Measurements from ENCODE around the gene EDN3. TPM values are rescaled to one million over a fixed set of nuclear protein-coding genes. Genes with fewer than 3 reads are reported as not detected.
"Not testable (repeated sequence)": the region's sequence is repeated elsewhere in the genome, so short reads cannot be mapped to it uniquely, and the experiment has no call there.

EDN3 gene
- total and polyA plus RNA-seq, 4 donors, result 0.12 to 3.6 (median 0.31) TPM

DNA sequence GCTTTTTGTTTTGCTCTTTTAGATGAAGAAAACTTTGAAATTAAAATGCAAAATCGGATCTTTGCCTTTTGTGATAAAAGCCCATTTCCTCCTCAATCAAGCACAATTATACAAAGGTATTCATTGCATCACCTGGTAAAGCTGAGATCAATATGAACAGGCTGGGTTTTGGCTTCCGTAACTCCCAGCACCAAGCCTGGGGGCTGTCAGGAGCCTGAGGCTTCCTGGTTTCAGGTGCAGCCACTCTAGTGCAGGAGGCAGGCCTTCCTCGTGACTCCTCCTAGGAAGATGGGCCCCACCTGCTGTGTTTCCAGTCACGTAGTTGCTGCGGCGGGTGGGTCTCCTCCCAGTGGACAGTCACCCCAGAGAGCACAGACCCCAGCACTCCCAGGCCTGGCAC is 54.0 kb downstream of the EDN3 start:
- 91 to 93% methylated on average over 6 of the region's 6 CpGs for WGBS, 2 donors
- no peak for TF ChIP-seq CTCF (IDR thresholded peaks at IDR 0.05; ENCODE audit: control extremely low read depth, extremely low read depth)

GRCh38 chr20:59355242-59355641 is 54.8 kb downstream of the EDN3 start:
- Histone ChIP-seq H3K4me1 (ENCODE audit: control insufficient read depth in 5 of 5, insufficient read depth in 5 of 5, low read length in 5 of 5) (peaks cover 0 to 7% (median 0%) of the 10 kb centered on the region in 5 donors), H3K4me3 (no peak overlapping the region), H3K27ac (ENCODE audit: low read depth in 1 of 2, low read length in 1 of 2) (no peak overlapping the region), H3K27me3 (ENCODE audit: control insufficient read depth in 3 of 3, insufficient read depth in 3 of 3, low read length in 2 of 3) (no peaks in the 10 kb centered on the region), H3K9me3 (ENCODE audit: control insufficient read depth in 4 of 4, insufficient read depth in 3 of 4, low read length in 3 of 4) (peaks cover 0 to 4% (median 0%) of the 10 kb centered on the region in 4 donors), H3K36me3 (ENCODE audit: control insufficient read depth in 4 of 4, insufficient read depth in 4 of 4, low read length in 4 of 4) (no peaks in the 10 kb centered on the region), H3K9ac (ENCODE audit: insufficient read depth in 1 of 2, low read length in 2 of 2) (no peak overlapping the region)
- 52 to 70% methylated on average over 2 of the region's 2 CpGs for WGBS, 2 donors
- DNase-seq (no peak), ATAC-seq (ENCODE audit: insufficient read depth, low FRiP score) (no peak)
- TF ChIP-seq CTCF (IDR thresholded peaks at IDR 0.05; ENCODE audit: control extremely low read depth, extremely low read depth), result no peak

More for the DNA sequence above, 54.0 kb downstream of the EDN3 start:
- Histone ChIP-seq H3K9ac (ENCODE audit: insufficient read depth in 1 of 2, low read length in 2 of 2) (no peak overlapping the region), H3K27ac (ENCODE audit: low read depth in 1 of 2, low read length in 1 of 2) (no peak overlapping the region), H3K4me3 (no peak overlapping the region), H3K9me3 (ENCODE audit: control insufficient read depth in 4 of 4, insufficient read depth in 3 of 4, low read length in 3 of 4) (peaks cover 0 to 2% (median 0%) of the 10 kb centered on the region in 4 donors), H3K27me3 (ENCODE audit: control insufficient read depth in 3 of 3, insufficient read depth in 3 of 3, low read length in 2 of 3) (no peaks in the 10 kb centered on the region), H3K36me3 (ENCODE audit: control insufficient read depth in 4 of 4, insufficient read depth in 4 of 4, low read length in 4 of 4) (no peaks in the 10 kb centered on the region), H3K4me1 (ENCODE audit: control insufficient read depth in 5 of 5, insufficient read depth in 5 of 5, low read length in 5 of 5) (peaks cover 0 to 7% (median 0%) of the 10 kb centered on the region in 5 donors)
- DNase-seq, result no peak
- ATAC-seq (ENCODE audit: insufficient read depth, low FRiP score), result no peak

- no peak overlapping the region for H3K9ac ChIP-seq (ENCODE audit: insufficient read depth in 1 of 2, low read length in 2 of 2)
- peaks cover 0 to 7% (median 0%) of the 10 kb centered on the region in 5 donors for H3K4me1 ChIP-seq (ENCODE audit: control insufficient read depth in 5 of 5, insufficient read depth in 5 of 5, low read length in 5 of 5)
- H3K27me3 ChIP-seq (ENCODE audit: control insufficient read depth in 3 of 3, insufficient read depth in 3 of 3, low read length in 2 of 3), result no peaks in the 10 kb centered on the region
- ATAC-seq (ENCODE audit: insufficient read depth, low FRiP score) (no peak), DNase-seq (no peak)
- no peaks in the 10 kb centered on the region for H3K36me3 ChIP-seq (ENCODE audit: control insufficient read depth in 4 of 4, insufficient read depth in 4 of 4, low read length in 4 of 4)
- whole genome bisulfite sequencing, 2 donors, result 51 to 57% methylated on average over 4 of the region's 4 CpGs
- H3K27ac ChIP-seq (ENCODE audit: low read depth in 1 of 2, low read length in 1 of 2), result no peak overlapping the region
- H3K9me3 ChIP-seq (ENCODE audit: control insufficient read depth in 4 of 4, insufficient read depth in 3 of 4, low read length in 3 of 4), result peaks cover 0 to 4% (median 0%) of the 10 kb centered on the region in 4 donors
- TF ChIP-seq CTCF (IDR thresholded peaks at IDR 0.05; ENCODE audit: control extremely low read depth, extremely low read depth), result no peak
- no peak overlapping the region for H3K4me3 ChIP-seq
Measured at GRCh38 chr20:59356662-59357165, 56.3 kb downstream of the EDN3 start.

GRCh38 chr20:59358793-59359192 is 58.4 kb downstream of the EDN3 start:
- not testable (repeated sequence) for H3K4me3 ChIP-seq; H3K27ac ChIP-seq (ENCODE audit: low read depth in 1 of 2, low read length in 1 of 2); H3K36me3 ChIP-seq (ENCODE audit: control insufficient read depth in 4 of 4, insufficient read depth in 4 of 4, low read length in 4 of 4); H3K27me3 ChIP-seq (ENCODE audit: control insufficient read depth in 3 of 3, insufficient read depth in 3 of 3, low read length in 2 of 3); H3K9me3 ChIP-seq (ENCODE audit: control insufficient read depth in 4 of 4, insufficient read depth in 3 of 4, low read length in 3 of 4); DNase-seq; ATAC-seq (ENCODE audit: insufficient read depth, low FRiP score); H3K4me1 ChIP-seq (ENCODE audit: control insufficient read depth in 5 of 5, insufficient read depth in 5 of 5, low read length in 5 of 5); H3K9ac ChIP-seq (ENCODE audit: insufficient read depth in 1 of 2, low read length in 2 of 2)
- 74 to 89% methylated on average over 5 to 6 of the region's 9 CpGs for WGBS, 2 donors
